BE2C (cell line): ENCODE data around the gene RFPL1. TPM values are rescaled to one million over a fixed set of nuclear protein-coding genes. Genes with fewer than 3 reads are reported as not detected.
"Not testable (repeated sequence)": the region's sequence is repeated elsewhere in the genome, so short reads cannot be mapped to it uniquely, and the experiment has no call there.

Source experiments
- DNase-seq: peaks from one replicate; pipeline ENCODE4 v3.0.0-alpha.2; 2020
- H3K27me3 ChIP-seq: fragments of 250-450 bp; sonication (Bioruptor Pico); 2 replicates; pipeline ENCODE4 v1.5.1; 2020; ENCODE audit warnings: mild to moderate bottlenecking
- H3K36me3 ChIP-seq: fragments of 250-450 bp; sonication (Bioruptor Pico); 2 replicates; pipeline ENCODE4 v1.5.1; 2020; ENCODE audit warnings: mild to moderate bottlenecking
- H3K4me1 ChIP-seq: fragments of 250-450 bp; sonication (Bioruptor Pico); 2 replicates; pipeline ENCODE4 v1.5.1; 2020
- H3K4me3 ChIP-seq: 2 replicates; pipeline ENCODE4 v1.5.1; 2011; ENCODE audit warnings: low read depth, low read length
- H3K9me3 ChIP-seq: fragments of 250-450 bp; sonication (Bioruptor Pico); 2 replicates; pipeline ENCODE4 v1.5.1; 2020
- polyA plus RNA-seq: library from polyadenylated mRNA; unstranded; fragments of >200 nt; gene quantifications from one replicate; pipeline ENCODE4 v1.2.1, GENCODE V29; 2012; ENCODE audit warnings: low read depth, missing spikeins; ENCODE audit not compliant: insufficient read length, insufficient read depth
- TF ChIP-seq, protein P1 (sequence below): IDR thresholded peaks from 2 replicates; pipeline ENCODE4 v1.5.1; 2012; ENCODE audit warnings: mild to moderate bottlenecking, low read depth, low read length

RFPL1 gene
- polyA plus RNA-seq = 0.29 TPM

DNA sequence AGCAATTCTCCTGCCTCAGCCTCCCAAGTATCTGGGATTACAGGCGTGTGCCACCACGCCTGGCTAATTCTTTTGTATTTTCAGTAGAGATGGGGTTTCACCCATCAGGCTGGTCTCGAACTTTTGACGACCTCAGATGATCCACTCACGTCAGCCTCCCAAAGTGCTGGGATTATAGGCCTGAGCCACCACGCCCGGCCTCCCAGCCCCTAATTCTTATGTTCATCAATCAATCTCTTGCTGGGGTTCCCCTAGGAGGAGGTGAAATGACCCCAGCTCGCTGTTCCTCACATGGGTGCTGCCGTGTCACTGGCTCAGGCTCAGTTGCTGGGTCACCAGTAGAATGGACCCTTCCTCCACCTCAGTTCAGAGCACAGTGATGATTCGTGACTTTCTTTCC, at the start of gene RFPL1:
RFPL1 (plus strand) TSS at position 301 of the 400 bp plus-strand sequence.
- not testable (repeated sequence) for H3K36me3 ChIP-seq, H3K4me3 ChIP-seq, H3K4me1 ChIP-seq

DNA sequence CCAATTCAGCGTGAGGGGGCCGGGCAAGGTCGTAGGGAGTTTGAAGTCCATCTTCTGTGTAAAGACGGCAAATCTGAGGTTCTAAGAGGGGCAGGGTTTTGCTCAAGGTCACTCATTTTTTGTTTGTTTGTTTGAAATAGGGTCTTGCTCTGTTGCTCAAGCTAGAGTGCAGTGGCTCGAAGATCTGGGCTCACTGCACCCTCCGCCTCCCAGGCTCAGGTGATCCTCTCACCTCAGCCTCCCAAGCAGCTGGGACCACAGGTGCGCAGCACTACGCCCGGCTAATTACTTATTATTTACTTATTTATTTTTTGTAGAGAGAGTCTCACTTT, 49.7 kb upstream of the RFPL1 start:
- Histone ChIP-seq H3K4me3 (peak overlapping the region; percentile 79), H3K27me3 (no peaks in the 10 kb centered on the region), H3K9me3 (no peaks in the 10 kb centered on the region), H3K4me1 (peaks cover 3% of the 10 kb centered on the region; the same call in 1 of the 2 replicates), H3K36me3 (no peaks in the 10 kb centered on the region; the same call in none of the 2 replicates)
- TF ChIP-seq, protein P1, sequence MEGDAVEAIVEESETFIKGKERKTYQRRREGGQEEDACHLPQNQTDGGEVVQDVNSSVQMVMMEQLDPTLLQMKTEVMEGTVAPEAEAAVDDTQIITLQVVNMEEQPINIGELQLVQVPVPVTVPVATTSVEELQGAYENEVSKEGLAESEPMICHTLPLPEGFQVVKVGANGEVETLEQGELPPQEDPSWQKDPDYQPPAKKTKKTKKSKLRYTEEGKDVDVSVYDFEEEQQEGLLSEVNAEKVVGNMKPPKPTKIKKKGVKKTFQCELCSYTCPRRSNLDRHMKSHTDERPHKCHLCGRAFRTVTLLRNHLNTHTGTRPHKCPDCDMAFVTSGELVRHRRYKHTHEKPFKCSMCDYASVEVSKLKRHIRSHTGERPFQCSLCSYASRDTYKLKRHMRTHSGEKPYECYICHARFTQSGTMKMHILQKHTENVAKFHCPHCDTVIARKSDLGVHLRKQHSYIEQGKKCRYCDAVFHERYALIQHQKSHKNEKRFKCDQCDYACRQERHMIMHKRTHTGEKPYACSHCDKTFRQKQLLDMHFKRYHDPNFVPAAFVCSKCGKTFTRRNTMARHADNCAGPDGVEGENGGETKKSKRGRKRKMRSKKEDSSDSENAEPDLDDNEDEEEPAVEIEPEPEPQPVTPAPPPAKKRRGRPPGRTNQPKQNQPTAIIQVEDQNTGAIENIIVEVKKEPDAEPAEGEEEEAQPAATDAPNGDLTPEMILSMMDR = no peak
- DNase-seq = no peak

More for the DNA sequence above, at the start of gene RFPL1:
- H3K27me3 ChIP-seq, H3K9me3 ChIP-seq, DNase-seq: not testable (repeated sequence)

DNA sequence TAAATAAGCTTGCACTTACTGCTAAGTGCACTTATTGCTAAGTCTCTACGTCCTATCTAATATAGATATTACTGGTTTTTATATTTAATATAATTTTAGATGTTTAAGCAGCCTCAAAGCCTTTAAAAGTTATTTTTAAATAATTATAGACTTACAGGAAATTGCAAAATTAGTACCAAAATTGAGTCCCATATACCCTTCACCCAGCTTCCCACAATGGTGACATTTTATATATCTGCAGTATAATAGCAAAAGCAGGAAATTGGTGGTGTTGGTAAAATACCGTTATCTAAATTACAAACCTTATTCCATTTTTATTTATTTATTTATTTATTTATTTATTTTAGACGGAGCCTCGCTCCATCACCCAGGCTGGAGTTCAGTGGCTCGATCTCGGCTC, 48.1 kb upstream of the RFPL1 start:
- TF ChIP-seq, protein P1 = no peak

DNA sequence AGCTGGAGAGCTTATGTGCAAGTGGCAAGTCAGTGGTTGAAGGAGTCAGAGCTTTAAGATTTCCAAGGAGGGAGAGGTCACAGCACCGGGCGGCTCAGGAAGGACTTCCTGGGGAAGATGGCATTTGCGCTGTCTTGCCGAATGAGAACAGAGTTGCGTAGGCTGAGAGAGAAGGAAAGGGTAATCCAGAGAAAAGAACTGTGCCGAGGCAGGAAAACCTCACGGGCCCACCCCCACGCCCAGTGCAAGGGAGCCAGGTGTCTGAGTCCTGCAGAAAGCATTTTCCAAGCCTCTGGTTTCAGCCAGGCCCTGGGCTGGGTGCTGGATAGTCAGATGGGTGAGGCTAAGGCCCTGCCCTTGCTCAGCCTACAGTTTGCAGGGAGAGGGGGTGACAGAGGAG, 46.8 kb upstream of the RFPL1 start:
- TF ChIP-seq, protein P1 = no peak
- Histone ChIP-seq H3K4me1 (peaks cover 3% of the 10 kb centered on the region; the same call in 1 of the 2 replicates), H3K36me3 (no peaks in the 10 kb centered on the region), H3K4me3 (no peak overlapping the region), H3K27me3 (no peaks in the 10 kb centered on the region), H3K9me3 (no peaks in the 10 kb centered on the region)
- no peak for DNase-seq

More for the DNA sequence above, 48.1 kb upstream of the RFPL1 start:
- DNase-seq = no peak
- Histone ChIP-seq H3K4me1 (peaks cover 3% of the 10 kb centered on the region; the same call in 1 of the 2 replicates), H3K27me3 (no peaks in the 10 kb centered on the region), H3K36me3 (no peaks in the 10 kb centered on the region; the same call in none of the 2 replicates), H3K4me3 (no peak overlapping the region), H3K9me3 (no peaks in the 10 kb centered on the region)

DNA sequence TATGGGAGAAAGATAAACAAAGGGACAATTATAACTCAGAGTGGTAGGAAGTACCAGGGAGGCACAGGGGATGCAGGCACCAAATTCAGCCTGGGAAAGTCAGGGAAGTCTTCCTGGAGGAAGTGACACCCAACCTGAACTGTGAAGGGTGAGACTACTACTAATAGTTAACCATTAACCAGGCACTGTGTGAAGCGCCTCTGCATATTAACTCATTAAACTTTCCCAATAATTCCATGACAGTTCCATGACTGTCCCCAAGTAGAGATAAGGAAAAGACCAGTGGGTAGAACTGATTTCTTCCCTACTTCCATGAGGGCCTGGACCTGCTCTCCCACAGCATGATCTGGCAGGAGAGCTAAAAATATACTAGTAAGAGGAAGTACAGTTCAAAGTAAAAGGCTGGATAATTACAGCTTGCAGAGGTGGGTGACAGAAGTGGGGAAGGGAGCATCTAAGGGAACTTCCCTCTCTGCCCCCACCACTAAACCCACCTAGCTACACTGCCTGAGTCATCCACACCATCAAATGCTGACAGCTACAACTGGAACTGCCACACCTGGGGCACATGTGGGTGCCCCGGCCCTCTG, 45.3 kb upstream of the RFPL1 start:
- no peaks in the 10 kb centered on the region for H3K4me1 ChIP-seq
- no peaks in the 10 kb centered on the region for H3K27me3 ChIP-seq
- no peaks in the 10 kb centered on the region for H3K36me3 ChIP-seq
- no peak overlapping the region for H3K4me3 ChIP-seq
- TF ChIP-seq, protein P1 = no peak
- H3K9me3 ChIP-seq = no peaks in the 10 kb centered on the region
- DNase-seq = no peak

DNA sequence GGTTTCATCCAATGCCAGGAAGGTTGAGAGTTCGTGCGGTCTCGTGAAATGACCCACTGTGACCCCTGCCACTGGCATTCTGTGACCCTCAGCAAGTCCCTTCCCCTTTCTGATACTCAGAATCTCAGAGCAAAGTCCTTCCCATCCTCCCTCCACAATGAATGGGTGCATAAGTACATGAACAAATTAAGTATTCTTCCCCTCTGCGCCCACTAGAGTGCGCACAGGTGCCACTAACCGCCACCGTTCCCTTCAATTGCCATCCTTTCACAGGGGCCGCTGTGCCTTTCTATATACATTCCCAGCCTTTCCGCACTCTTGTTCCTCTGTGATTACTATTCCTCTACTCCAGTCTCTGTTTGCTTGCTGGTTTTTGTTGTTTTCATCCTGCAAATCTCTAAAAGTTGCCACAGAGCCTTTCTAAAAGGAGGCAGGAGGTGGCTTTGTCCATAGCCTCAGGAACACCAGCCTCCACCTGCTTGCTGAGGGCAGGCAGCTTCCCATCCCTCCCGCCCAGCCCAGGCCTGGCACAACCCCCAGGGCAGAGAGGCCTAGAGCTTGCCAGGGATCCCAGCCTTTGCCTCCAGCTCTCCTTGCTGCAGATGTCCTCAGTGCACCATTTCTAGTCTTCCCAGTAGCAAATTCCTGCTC, 43.3 kb upstream of the RFPL1 start:
- no peaks in the 10 kb centered on the region for H3K9me3 ChIP-seq
- TF ChIP-seq, protein P1 = peak; percentile 91
- no peaks in the 10 kb centered on the region for H3K4me1 ChIP-seq
- H3K4me3 ChIP-seq = no peak overlapping the region
- H3K27me3 ChIP-seq = no peaks in the 10 kb centered on the region
- DNase-seq = peak; percentile 80
- no peaks in the 10 kb centered on the region for H3K36me3 ChIP-seq
